ENCODE results near the gene DDAH1. TPM values are rescaled to one million over a fixed set of nuclear protein-coding genes. Genes with fewer than 3 reads are reported as not detected.

The DDAH1 gene
- polyA plus RNA-seq, 1 donor from 2014 or later: 42.7 TPM

- peaks cover 3% of the 10 kb centered on the region for H3K36me3 ChIP-seq (ENCODE audit: insufficient read depth, low read length)
- no peaks in the 10 kb centered on the region for H3K27me3 ChIP-seq (ENCODE audit: insufficient read depth, low read depth, low read length)
- no peaks in the 10 kb centered on the region for H3K79me2 ChIP-seq (replicated peaks; ENCODE audit: insufficient read depth, low read length)
- H3K9me3 ChIP-seq (ENCODE audit: low read length): no peaks in the 10 kb centered on the region
- H3K27ac ChIP-seq (ENCODE audit: low read length): no peak overlapping the region
- H3K4me2 ChIP-seq (ENCODE audit: low read length): no peak overlapping the region
- H4K20me1 ChIP-seq (ENCODE audit: insufficient read depth): no peaks in the 10 kb centered on the region
- no peak for TF ChIP-seq RAD21 (conservative IDR thresholded peaks at IDR 0.05)
- TF ChIP-seq EZH2 (IDR thresholded peaks at IDR 0.05; ENCODE audit: borderline replicate concordance, insufficient read depth, low read length, poor library complexity, severe bottlenecking): no peak
- TF ChIP-seq SMC3 (conservative IDR thresholded peaks at IDR 0.05; ENCODE audit: poor library complexity): no peak
- TF ChIP-seq, protein P1, sequence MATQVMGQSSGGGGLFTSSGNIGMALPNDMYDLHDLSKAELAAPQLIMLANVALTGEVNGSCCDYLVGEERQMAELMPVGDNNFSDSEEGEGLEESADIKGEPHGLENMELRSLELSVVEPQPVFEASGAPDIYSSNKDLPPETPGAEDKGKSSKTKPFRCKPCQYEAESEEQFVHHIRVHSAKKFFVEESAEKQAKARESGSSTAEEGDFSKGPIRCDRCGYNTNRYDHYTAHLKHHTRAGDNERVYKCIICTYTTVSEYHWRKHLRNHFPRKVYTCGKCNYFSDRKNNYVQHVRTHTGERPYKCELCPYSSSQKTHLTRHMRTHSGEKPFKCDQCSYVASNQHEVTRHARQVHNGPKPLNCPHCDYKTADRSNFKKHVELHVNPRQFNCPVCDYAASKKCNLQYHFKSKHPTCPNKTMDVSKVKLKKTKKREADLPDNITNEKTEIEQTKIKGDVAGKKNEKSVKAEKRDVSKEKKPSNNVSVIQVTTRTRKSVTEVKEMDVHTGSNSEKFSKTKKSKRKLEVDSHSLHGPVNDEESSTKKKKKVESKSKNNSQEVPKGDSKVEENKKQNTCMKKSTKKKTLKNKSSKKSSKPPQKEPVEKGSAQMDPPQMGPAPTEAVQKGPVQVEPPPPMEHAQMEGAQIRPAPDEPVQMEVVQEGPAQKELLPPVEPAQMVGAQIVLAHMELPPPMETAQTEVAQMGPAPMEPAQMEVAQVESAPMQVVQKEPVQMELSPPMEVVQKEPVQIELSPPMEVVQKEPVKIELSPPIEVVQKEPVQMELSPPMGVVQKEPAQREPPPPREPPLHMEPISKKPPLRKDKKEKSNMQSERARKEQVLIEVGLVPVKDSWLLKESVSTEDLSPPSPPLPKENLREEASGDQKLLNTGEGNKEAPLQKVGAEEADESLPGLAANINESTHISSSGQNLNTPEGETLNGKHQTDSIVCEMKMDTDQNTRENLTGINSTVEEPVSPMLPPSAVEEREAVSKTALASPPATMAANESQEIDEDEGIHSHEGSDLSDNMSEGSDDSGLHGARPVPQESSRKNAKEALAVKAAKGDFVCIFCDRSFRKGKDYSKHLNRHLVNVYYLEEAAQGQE (IDR thresholded peaks at IDR 0.05; ENCODE audit: borderline replicate concordance): no peak
- TF ChIP-seq POLR2AphosphoS5 (IDR thresholded peaks at IDR 0.05): no peak
- no peak for TF ChIP-seq MXI1 (conservative IDR thresholded peaks at IDR 0.05; ENCODE audit: poor library complexity, severe bottlenecking)
- no peak for TF ChIP-seq EP300 (conservative IDR thresholded peaks at IDR 0.05; ENCODE audit: poor library complexity, severe bottlenecking)
- TF ChIP-seq TAF1 (IDR thresholded peaks at IDR 0.05; ENCODE audit: low read depth): no peak
- TF ChIP-seq, protein P2, sequence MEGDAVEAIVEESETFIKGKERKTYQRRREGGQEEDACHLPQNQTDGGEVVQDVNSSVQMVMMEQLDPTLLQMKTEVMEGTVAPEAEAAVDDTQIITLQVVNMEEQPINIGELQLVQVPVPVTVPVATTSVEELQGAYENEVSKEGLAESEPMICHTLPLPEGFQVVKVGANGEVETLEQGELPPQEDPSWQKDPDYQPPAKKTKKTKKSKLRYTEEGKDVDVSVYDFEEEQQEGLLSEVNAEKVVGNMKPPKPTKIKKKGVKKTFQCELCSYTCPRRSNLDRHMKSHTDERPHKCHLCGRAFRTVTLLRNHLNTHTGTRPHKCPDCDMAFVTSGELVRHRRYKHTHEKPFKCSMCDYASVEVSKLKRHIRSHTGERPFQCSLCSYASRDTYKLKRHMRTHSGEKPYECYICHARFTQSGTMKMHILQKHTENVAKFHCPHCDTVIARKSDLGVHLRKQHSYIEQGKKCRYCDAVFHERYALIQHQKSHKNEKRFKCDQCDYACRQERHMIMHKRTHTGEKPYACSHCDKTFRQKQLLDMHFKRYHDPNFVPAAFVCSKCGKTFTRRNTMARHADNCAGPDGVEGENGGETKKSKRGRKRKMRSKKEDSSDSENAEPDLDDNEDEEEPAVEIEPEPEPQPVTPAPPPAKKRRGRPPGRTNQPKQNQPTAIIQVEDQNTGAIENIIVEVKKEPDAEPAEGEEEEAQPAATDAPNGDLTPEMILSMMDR (IDR thresholded peaks at IDR 0.05; ENCODE audit: poor library complexity, severe bottlenecking): no peak
- no peaks in the 10 kb centered on the region for H3K9me2 ChIP-seq (ENCODE audit: insufficient read depth, low read length)
- H2AFZ ChIP-seq (ENCODE audit: low read depth, low read length): no peak overlapping the region
- no peak overlapping the region for H3K4me3 ChIP-seq (ENCODE audit: low read length)
- H3K9ac ChIP-seq (ENCODE audit: low read length): no peak overlapping the region
- no peaks in the 10 kb centered on the region for H3F3A ChIP-seq (ENCODE audit: insufficient read depth, low read length, poor library complexity, severe bottlenecking)
Measured at GRCh38 chr1:85319491-85319890, 145.5 kb downstream of the DDAH1 start.

- TF ChIP-seq, protein P1 (IDR thresholded peaks at IDR 0.05; ENCODE audit: borderline replicate concordance): no peak
- TF ChIP-seq RAD21 (conservative IDR thresholded peaks at IDR 0.05) (no peak), MXI1 (conservative IDR thresholded peaks at IDR 0.05; ENCODE audit: poor library complexity, severe bottlenecking) (no peak)
- no peaks in the 10 kb centered on the region for H3F3A ChIP-seq (ENCODE audit: insufficient read depth, low read length, poor library complexity, severe bottlenecking)
- no peak overlapping the region for H3K27ac ChIP-seq (ENCODE audit: low read length)
- H3K9me3 ChIP-seq (ENCODE audit: low read length): no peaks in the 10 kb centered on the region
- H3K79me2 ChIP-seq (replicated peaks; ENCODE audit: insufficient read depth, low read length): no peaks in the 10 kb centered on the region
- H3K9ac ChIP-seq (ENCODE audit: low read length): no peak overlapping the region
- H4K20me1 ChIP-seq (ENCODE audit: insufficient read depth): no peaks in the 10 kb centered on the region
- no peaks in the 10 kb centered on the region for H3K27me3 ChIP-seq (ENCODE audit: insufficient read depth, low read depth, low read length)
- H3K36me3 ChIP-seq (ENCODE audit: insufficient read depth, low read length): peaks cover 3% of the 10 kb centered on the region
- no peaks in the 10 kb centered on the region for H3K9me2 ChIP-seq (ENCODE audit: insufficient read depth, low read length)
- H3K4me3 ChIP-seq (ENCODE audit: low read length): no peak overlapping the region
- no peak overlapping the region for H3K4me2 ChIP-seq (ENCODE audit: low read length)
- H2AFZ ChIP-seq (ENCODE audit: low read depth, low read length): no peak overlapping the region
Measured at GRCh38 chr1:85318217-85318616, 146.7 kb downstream of the DDAH1 start.

All from neural cell (in vitro differentiated cells).